Stimulated activated CD4-positive, alpha-beta T cell treated with anti-CD3 and anti-CD28 coated beads, TNF-alpha, amount 100 ng/mL, for 1 hour (primary cell): ENCODE results near the gene HNRNPA0.
"Not testable (repeated sequence)": the region's sequence is repeated elsewhere in the genome, so short reads cannot be mapped to it uniquely, and the experiment has no call there.

ENCODE experiments used
- DNase-seq, 3 donors: peaks; one replicate each; pipeline ENCODE4 v3.0.0-alpha.2; 2020; ENCODE audit warnings: low read depth in 3 of 3, low spot score in 1 of 3

The HNRNPA0 gene

DNA sequence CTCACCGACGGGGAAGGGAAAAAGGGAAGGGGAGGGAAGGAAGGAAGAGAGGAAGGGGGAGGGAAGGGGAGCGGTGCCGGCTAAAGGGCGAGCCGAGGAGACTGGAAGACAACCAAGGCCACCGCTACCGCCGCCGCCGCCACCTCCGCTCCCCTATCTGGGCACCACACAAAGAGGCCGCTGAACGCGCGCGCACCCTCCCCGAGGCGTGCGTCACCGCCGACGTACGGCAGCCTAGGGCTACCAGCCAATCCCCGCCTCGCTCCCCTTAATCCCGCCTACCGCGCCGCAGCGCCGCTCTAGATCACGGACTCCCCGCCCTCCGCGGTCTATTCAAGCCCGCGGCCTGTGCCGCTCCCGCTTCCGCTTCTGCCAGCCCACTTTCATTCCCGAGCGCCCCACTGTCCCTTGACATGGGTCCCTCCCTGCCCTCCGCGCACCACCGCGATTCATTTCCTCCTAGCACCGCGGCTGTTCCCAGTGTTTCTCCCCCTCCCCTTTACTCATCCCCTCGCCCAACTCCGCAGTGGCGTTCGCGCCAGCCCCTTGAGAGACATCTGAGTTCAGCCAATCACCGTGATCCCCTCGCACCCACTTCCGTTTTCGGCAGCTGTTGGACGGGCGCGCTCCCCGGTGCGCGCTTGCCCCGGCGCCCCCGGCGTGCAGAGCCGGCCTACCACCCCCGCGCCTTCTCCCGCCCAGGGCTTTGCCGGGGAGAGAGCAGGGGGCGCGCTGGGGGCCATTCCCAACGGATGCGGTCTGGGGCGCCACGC lies at the start of gene HNRNPA0:
HNRNPA0 (minus strand) TSS at position 176 of the 773 bp plus-strand sequence. CDS start 297 bp downstream, outside the sequence.
- DNase-seq, result peak; percentile 89 to 94 (median 94)

DNA sequence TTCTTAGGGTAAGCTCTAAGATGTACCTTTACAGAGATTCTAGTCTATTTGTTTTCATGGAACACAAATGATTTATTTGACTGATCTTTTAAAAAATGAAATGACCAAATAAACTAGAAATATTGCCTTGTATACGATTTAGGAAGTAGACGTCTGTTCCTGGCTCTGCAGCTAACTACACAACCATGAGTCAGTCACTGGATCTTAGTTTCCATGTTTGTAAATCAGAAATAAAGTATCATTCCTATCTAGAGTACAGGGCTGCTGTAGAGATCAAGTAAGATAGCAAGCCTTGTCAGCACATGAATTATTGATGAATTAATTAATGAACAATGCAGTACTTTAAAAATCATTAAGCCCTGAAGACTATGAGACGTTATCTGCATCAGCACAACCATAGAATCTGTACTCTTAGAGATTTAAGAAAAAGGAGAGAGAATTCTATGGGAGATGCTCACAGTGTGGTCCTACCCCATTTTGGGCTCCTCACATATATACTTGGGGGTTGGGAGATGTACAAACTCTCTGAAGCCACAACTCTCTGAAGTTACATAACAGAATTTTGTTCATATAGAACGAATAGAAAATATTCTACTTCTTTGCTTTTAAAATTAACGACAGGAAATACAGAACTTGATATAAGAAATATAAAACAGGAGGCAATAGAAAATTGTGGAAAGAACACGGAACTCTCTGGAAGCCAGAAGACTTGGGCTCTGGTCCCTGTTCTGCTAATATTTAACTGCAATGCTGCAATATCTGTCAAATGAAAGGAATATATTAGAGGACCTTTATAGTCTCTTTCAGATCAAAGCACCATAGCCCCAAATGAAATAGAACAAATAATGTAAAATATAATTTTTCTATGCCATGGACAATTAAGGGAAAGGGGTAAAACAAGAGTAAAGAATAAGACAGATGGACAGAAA lies 48.4 kb upstream of the HNRNPA0 start:
- no peak for DNase-seq

DNA sequence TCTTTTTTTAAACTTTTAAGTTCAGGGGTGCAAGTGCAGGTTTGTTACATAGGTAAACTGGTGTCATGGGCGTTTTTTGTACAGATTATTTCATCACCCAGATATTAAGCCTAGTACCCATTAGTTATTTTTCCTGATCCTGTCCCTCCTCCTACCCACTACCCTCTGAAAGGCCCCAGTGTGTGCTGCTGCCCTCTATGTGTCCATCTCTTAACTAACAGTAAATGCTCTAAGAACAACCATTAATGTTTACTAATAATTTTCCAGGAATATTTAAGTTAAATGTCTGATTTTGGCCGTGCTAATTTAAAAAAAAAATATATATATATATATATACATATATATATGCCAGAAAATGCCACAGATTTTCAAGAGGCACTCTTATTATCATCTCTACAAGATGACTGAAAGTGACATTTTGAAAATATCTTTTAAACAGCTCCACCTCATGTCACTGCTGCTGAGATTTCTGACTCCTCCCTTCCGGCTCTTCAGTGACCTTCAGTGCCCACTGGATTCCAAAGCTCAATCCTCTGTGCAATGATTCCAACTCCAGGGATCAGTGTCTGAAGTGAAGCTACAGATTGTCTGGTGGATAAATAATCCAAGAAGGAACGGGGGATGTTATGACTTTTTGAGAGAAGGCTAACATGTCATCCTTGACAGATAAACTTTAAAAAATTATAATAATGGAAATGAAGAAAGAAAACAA lies 46.7 kb upstream of the HNRNPA0 start:
- DNase-seq, result no peak

- no peak for DNase-seq
These were observed 42.1 kb upstream of the HNRNPA0 start for GRCh38 chr5:137796279-137796678.

DNA sequence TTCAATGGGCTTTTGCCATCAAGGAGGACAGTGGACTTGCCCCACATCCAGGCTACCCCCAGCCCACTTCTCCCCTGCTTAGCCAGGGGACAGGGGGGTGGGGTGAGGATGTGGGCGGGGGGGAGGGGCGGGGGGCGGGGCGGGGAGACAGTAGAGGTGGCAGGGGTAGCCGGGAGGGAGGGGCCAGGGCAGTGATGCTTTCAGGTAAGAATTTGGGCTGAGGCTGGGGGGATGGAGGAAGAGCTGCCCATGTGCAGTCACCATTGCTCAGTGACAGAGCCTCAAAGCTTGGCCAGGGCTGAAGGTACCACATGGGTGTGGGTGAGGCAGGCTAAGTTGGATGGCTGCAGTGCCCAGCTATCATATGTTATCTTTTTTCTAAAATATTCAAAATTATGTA lies 40.7 kb upstream of the HNRNPA0 start:
- DNase-seq, result no peak

- DNase-seq, result no peak
These were observed 38.1 kb upstream of the HNRNPA0 start for GRCh38 chr5:137792303-137792702.

DNA sequence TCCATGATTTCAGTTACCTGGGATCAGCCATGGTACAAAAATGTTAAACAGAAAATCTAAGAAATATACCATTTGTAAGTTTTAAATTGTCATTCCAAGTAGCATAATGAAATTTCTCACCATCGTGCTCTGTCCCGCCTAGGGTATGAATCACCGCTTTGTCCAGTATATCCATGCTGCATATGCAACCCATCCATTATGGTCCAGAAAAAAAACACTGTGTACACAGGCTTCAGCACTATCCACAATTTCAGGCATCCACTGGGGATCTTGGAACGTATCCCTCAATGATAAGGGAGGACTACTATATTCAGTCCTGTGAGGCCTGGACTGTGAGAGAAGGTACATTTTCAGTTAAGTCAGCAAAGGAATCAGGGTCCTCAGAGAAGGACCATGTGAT lies 37.6 kb upstream of the HNRNPA0 start:
- no peak for DNase-seq

- DNase-seq, result no peak
These were observed 37.2 kb upstream of the HNRNPA0 start for GRCh38 chr5:137791387-137791786.

- DNase-seq, result not testable (repeated sequence)
These were observed 34.4 kb upstream of the HNRNPA0 start for GRCh38 chr5:137788560-137788959.

DNA sequence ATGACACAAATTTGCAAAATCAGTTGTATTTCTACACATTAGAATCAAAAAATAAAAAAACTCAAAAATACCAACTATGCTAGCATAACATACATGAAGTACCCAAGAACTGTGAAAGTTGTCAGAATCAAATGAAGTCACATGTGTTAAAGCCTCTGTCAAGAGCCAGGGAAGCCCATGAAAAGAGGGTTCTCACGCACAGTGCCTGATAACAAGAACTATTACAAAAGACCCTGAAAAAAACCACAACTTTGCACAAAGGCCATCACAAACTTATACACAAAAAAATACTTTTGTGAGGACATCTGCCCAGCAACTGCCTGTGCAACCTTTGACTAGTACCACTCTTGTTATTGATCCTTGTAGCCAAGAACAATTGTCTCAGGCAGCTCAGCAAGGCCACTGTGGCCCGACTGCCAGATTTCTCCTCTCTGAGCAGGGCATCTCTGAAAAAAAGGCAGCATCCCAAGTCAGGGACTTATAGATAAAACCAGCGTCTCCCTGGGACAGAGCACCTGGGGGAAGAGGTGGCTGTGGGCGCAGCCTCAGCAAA lies 28.9 kb upstream of the HNRNPA0 start:
- no peak for DNase-seq

DNA sequence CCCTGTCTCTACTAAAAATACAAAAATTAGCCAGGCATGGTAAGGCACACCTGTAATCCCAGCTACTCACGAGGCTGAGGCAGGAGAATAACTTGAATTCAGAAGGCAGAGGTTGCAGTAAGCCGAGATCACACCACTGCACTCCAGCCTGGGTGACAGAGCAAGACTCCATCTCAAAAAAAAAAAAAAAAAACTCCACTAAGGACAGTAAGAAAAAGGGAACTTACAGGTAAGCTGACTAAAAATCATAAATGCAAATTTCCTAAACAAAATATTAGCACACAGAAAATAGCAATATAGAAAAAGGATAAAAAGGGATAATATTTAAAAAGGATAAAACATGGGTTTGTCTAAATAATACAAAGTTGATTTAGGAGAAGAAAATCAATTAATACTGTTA lies 27.9 kb upstream of the HNRNPA0 start:
- no peak for DNase-seq

DNA sequence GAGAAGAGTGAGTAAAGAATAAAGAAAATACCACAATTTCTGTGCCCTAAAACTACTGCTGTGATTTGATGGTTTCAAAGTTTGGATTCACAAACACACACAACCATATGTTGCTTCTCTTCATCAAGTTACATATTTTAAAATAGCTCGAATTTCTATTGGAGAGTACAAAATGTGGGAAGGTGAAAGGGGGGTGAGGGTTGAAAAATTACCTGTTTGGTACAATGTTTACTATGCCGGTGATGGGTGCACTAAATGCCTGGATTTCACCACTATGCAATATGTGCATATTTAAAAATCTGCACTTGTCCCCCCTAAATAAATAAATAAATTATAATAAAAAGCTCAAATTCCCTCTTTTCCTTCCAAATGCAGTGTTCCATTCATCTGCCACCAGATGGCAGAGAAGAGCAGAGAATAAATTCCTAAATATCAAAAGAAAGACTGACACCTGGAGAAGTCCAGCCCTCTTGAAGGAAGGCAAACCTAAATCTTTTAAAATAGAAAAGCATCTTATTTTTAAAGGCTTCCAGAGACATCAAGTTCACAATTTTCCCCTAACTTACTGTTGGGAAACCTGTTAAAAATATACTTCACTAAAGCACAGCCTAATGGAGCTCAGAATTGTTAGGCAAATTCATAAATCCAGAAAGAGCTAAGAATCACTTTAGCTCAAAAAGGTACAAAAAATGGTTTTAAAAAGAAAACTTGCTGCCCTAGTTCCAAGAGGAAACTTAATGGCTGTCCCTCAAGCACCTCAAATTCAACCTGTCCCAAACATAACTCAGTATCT lies 24.8 kb upstream of the HNRNPA0 start:
- DNase-seq, result no peak

- DNase-seq, result not testable (repeated sequence)
These were observed 13.8 kb upstream of the HNRNPA0 start for GRCh38 chr5:137767937-137768336.

DNA sequence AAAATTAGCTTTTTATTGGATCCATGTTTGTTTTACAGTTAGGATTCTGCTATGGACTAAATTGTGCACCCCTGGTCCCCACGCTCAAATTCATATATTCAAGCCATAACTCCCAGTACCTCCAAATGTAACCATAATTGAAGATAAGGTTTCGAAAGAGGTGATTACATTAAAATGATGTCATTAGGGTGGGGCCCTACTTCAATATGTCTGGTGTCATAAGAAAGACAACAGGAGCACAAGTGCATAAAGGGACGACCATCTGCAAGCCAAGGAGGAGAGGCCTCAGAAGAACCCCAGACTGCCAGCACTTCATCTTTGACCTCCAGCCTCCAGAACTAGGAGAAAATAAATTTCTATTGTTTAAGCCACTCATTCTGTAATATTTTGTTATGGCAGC lies 7.4 kb upstream of the HNRNPA0 start:
- no peak for DNase-seq

DNA sequence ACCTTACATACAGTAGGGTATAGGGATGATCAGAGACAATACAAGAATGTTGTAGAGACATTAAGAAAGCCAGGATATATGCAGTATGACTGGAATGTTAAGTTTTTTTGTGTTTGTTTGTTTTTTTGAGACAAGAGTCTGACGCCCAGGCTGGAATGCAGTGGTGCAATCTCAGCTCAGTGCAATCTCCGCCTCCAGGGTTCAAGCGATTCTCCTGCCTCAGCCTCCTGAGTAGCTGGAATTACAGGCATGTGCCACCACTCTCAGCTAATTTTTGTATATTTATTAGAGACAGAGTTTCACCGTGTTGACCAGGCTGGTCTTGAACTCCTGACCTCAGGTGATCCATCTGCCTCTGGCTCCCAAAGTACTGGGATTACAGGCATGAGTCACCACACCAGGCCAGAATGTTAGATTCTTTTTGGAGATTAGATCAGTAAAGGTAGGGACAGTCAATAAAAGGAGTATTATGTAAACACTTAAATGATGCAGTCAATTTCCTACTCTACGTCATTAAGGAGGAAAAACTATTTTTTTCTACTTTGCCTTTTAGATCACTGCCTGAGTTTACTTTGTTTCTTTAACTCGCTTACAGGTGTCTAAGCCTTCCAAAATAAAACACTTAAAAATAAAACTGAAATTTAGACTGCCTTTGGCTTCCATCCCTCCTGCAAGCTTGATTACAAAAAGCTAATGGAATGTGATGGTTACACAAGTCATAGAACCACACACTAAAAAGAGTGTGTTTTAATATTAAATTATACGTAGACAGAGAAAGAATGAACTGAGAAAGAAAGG lies 6.8 kb upstream of the HNRNPA0 start:
- DNase-seq, result no peak

DNA sequence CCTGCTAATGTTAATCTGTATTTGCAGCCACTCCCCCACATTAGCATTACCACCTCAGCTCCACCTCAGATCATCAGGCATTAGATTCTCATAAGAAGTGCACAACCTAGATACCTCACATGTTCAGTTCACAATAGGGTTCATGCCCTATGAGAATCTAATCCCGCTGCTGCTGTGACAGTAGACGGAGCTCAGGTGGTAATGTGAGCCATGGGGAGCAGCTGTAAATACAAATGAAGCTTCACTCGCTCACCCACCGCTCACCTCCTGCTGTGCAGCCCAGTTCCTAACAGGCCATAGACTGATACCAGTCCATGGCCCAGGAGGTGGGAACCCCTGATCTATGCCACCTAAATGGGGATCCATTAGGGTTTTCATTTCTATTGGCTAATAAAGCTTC lies 6.1 kb upstream of the HNRNPA0 start:
- DNase-seq, result no peak

GRCh38 chr5:137758715-137759306 lies 4.6 kb upstream of the HNRNPA0 start:
- no peak for DNase-seq

GRCh38 chr5:137758121-137758520 lies 4.0 kb upstream of the HNRNPA0 start:
- no peak for DNase-seq

DNA sequence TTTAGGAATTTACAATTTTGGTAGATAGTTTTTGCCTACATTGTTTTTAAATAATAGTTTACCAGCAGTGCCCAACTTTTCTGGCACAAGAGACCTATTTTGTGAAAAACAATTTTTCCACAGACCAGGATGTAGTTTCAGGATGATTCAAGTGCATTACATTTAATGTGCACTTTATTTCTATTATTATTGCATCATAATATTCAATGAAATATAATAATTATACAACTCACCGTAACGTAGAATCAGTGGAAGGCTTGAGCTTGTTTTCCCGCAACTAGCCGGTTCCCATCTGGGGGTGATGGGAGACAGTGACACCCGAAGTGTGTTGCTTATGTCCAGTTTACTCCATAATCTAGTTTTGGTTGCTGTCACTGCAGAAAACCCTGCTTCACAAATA lies 3.5 kb upstream of the HNRNPA0 start:
- no peak for DNase-seq
